GM23338 (cell line): ENCODE measurements around the gene DOCK10.

Experiments used
- CREB1 ChIP-seq: fragments of 250-450 bp; sonication (Bioruptor Pico); IDR thresholded peaks from 2 replicates; pipeline ENCODE4 v1.5.0; 2020; ENCODE audit warnings: low read depth, mild to moderate bottlenecking, moderate library complexity
- EZH2 ChIP-seq: fragments of 200-600 bp; sonication (generic); IDR thresholded peaks from one replicate; pipeline ENCODE4 v1.8.0; 2017; ENCODE audit warnings: antibody characterized with exemption, mild to moderate bottlenecking, low read depth; ENCODE audit not compliant: unreplicated experiment
- EZH2phosphoT487 ChIP-seq: fragments of 200-600 bp; sonication (generic); IDR thresholded peaks from one replicate; pipeline ENCODE4 v1.8.1; 2018; ENCODE audit warnings: antibody characterized with exemption; ENCODE audit not compliant: unreplicated experiment
- POLR2AphosphoS5 ChIP-seq: IDR thresholded peaks from 2 replicates; pipeline ENCODE4 v1.6.1; 2016; ENCODE audit warnings: antibody characterized with exemption, low read depth
- REST ChIP-seq: IDR thresholded peaks from one replicate; pipeline ENCODE4 v1.6.1; 2018; ENCODE audit warnings: antibody characterized with exemption; ENCODE audit not compliant: unreplicated experiment
- STAT1 ChIP-seq: IDR thresholded peaks from one replicate; pipeline ENCODE4 v1.6.1; 2016; ENCODE audit warnings: antibody characterized with exemption; ENCODE audit not compliant: unreplicated experiment
- ZNF114 ChIP-seq: fragments of 250-450 bp; sonication (Bioruptor Pico); IDR thresholded peaks from 2 replicates; pipeline ENCODE4 v1.5.0; 2020; ENCODE audit warnings: mild to moderate bottlenecking, moderate library complexity
- ZNF331 ChIP-seq: fragments of 250-450 bp; sonication (Bioruptor Pico); IDR thresholded peaks from 2 replicates; pipeline ENCODE4 v1.5.0; 2020; ENCODE audit warnings: low read depth, mild to moderate bottlenecking, moderate library complexity
- TF ChIP-seq, protein P1 (sequence below), 2 experiments: fragments of 200-600 bp in 1 of 2; sonication (generic) in 1 of 2; conservative IDR thresholded peaks; 2 replicates each; pipeline versions ENCODE4 v1.5.1 to v1.6.1; 2016 to 2017; ENCODE audit warnings: antibody characterized with exemption in 2 of 2, low read depth in 2 of 2, mild to moderate bottlenecking in 2 of 2, moderate library complexity in 1 of 2
- TF ChIP-seq, protein P2 (sequence below): fragments of 250-450 bp; sonication (Bioruptor Pico); IDR thresholded peaks from 2 replicates; pipeline ENCODE4 v1.5.0; 2020; ENCODE audit warnings: mild to moderate bottlenecking, moderate library complexity

GRCh38 chr2:224798180-224798579, 244.1 kb downstream of the DOCK10 start:
- TF ChIP-seq, protein P1, sequence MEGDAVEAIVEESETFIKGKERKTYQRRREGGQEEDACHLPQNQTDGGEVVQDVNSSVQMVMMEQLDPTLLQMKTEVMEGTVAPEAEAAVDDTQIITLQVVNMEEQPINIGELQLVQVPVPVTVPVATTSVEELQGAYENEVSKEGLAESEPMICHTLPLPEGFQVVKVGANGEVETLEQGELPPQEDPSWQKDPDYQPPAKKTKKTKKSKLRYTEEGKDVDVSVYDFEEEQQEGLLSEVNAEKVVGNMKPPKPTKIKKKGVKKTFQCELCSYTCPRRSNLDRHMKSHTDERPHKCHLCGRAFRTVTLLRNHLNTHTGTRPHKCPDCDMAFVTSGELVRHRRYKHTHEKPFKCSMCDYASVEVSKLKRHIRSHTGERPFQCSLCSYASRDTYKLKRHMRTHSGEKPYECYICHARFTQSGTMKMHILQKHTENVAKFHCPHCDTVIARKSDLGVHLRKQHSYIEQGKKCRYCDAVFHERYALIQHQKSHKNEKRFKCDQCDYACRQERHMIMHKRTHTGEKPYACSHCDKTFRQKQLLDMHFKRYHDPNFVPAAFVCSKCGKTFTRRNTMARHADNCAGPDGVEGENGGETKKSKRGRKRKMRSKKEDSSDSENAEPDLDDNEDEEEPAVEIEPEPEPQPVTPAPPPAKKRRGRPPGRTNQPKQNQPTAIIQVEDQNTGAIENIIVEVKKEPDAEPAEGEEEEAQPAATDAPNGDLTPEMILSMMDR (conservative IDR thresholded peaks at IDR 0.05; ENCODE audit: low read depth in 2 of 2) = no peak
- TF ChIP-seq POLR2AphosphoS5 = no peak
- no peak for TF ChIP-seq EZH2
- no peak for TF ChIP-seq EZH2phosphoT487
- TF ChIP-seq STAT1 = no peak
- TF ChIP-seq CREB1 (CRISPR knock-in tag) = no peak
- no peak for TF ChIP-seq REST
- no peak for TF ChIP-seq ZNF331 (CRISPR knock-in tag)
- TF ChIP-seq, protein P2, sequence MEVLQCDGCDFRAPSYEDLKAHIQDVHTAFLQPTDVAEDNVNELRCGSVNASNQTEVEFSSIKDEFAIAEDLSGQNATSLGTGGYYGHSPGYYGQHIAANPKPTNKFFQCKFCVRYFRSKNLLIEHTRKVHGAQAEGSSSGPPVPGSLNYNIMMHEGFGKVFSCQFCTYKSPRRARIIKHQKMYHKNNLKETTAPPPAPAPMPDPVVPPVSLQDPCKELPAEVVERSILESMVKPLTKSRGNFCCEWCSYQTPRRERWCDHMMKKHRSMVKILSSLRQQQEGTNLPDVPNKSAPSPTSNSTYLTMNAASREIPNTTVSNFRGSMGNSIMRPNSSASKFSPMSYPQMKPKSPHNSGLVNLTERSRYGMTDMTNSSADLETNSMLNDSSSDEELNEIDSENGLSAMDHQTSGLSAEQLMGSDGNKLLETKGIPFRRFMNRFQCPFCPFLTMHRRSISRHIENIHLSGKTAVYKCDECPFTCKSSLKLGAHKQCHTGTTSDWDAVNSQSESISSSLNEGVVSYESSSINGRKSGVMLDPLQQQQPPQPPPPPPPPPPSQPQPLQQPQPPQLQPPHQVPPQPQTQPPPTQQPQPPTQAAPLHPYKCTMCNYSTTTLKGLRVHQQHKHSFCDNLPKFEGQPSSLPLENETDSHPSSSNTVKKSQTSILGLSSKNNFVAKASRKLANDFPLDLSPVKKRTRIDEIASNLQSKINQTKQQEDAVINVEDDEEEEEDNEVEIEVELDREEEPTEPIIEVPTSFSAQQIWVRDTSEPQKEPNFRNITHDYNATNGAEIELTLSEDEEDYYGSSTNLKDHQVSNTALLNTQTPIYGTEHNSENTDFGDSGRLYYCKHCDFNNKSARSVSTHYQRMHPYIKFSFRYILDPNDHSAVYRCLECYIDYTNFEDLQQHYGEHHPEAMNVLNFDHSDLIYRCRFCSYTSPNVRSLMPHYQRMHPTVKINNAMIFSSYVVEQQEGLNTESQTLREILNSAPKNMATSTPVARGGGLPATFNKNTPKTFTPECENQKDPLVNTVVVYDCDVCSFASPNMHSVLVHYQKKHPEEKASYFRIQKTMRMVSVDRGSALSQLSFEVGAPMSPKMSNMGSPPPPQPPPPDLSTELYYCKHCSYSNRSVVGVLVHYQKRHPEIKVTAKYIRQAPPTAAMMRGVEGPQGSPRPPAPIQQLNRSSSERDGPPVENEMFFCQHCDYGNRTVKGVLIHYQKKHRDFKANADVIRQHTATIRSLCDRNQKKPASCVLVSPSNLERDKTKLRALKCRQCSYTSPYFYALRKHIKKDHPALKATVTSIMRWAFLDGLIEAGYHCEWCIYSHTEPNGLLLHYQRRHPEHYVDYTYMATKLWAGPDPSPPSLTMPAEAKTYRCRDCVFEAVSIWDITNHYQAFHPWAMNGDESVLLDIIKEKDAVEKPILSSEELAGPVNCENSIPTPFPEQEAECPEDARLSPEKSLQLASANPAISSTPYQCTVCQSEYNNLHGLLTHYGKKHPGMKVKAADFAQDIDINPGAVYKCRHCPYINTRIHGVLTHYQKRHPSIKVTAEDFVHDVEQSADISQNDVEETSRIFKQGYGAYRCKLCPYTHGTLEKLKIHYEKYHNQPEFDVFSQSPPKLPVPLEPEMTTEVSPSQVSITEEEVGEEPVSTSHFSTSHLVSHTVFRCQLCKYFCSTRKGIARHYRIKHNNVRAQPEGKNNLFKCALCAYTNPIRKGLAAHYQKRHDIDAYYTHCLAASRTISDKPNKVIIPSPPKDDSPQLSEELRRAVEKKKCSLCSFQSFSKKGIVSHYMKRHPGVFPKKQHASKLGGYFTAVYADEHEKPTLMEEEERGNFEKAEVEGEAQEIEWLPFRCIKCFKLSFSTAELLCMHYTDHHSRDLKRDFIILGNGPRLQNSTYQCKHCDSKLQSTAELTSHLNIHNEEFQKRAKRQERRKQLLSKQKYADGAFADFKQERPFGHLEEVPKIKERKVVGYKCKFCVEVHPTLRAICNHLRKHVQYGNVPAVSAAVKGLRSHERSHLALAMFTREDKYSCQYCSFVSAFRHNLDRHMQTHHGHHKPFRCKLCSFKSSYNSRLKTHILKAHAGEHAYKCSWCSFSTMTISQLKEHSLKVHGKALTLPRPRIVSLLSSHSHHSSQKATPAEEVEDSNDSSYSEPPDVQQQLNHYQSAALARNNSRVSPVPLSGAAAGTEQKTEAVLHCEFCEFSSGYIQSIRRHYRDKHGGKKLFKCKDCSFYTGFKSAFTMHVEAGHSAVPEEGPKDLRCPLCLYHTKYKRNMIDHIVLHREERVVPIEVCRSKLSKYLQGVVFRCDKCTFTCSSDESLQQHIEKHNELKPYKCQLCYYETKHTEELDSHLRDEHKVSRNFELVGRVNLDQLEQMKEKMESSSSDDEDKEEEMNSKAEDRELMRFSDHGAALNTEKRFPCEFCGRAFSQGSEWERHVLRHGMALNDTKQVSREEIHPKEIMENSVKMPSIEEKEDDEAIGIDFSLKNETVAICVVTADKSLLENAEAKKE (CRISPR knock-in tag) = no peak
- no peak for TF ChIP-seq ZNF114
